ENCODE results near the gene COBL. TPM values are rescaled to one million over a fixed set of nuclear protein-coding genes. Genes with fewer than 3 reads are reported as not detected.

Gene COBL
- polyA plus RNA-seq, 1 donor: 117 TPM

GRCh38 chr7:51080622-51081269 is 235.9 kb downstream of the COBL start:
- no peak for DNase-seq (ENCODE audit: low read depth)

GRCh38 chr7:51080216-51080615 is 236.4 kb downstream of the COBL start:
- DNase-seq (ENCODE audit: low read depth): no peak

GRCh38 chr7:51079494-51079893 is 237.1 kb downstream of the COBL start:
- DNase-seq (ENCODE audit: low read depth): no peak

GRCh38 chr7:51078653-51079052 is 238.0 kb downstream of the COBL start:
- DNase-seq (ENCODE audit: low read depth): no peak

GRCh38 chr7:51077987-51078370 is 238.6 kb downstream of the COBL start:
- DNase-seq (ENCODE audit: low read depth): no peak

GRCh38 chr7:51077316-51077986 is 239.2 kb downstream of the COBL start:
- no peak for DNase-seq (ENCODE audit: low read depth)

GRCh38 chr7:51075681-51076580 is 240.7 kb downstream of the COBL start:
- DNase-seq (ENCODE audit: low read depth): no peak

GRCh38 chr7:51073171-51073570 is 243.4 kb downstream of the COBL start:
- no peak for DNase-seq (ENCODE audit: low read depth)

- no peak for DNase-seq (ENCODE audit: low read depth)
Observed at GRCh38 chr7:51072281-51072680, 244.3 kb downstream of the COBL start.

- no peak for DNase-seq (ENCODE audit: low read depth)
Observed at GRCh38 chr7:51071427-51071826, 245.2 kb downstream of the COBL start.

- DNase-seq (ENCODE audit: low read depth): no peak
Observed at GRCh38 chr7:51070151-51070550, 246.5 kb downstream of the COBL start.

- DNase-seq (ENCODE audit: low read depth): no peak
Observed at GRCh38 chr7:51069411-51070083, 247.1 kb downstream of the COBL start.

- DNase-seq (ENCODE audit: low read depth): no peak
Observed at GRCh38 chr7:51068401-51068800, 248.2 kb downstream of the COBL start.

GRCh38 chr7:51067757-51068156 is 248.9 kb downstream of the COBL start:
- DNase-seq (ENCODE audit: low read depth): peak; percentile 46

GRCh38 chr7:51067258-51067657 is 249.4 kb downstream of the COBL start:
- DNase-seq (ENCODE audit: low read depth): no peak

GRCh38 chr7:51066405-51066882 is 250.2 kb downstream of the COBL start:
- DNase-seq (ENCODE audit: low read depth): no peak

- no peak for DNase-seq (ENCODE audit: low read depth)
Observed at GRCh38 chr7:51065766-51066165, 250.8 kb downstream of the COBL start.

- no peak for DNase-seq (ENCODE audit: low read depth)
Observed at GRCh38 chr7:51064688-51065087, 251.9 kb downstream of the COBL start.

- no peak for DNase-seq (ENCODE audit: low read depth)
Observed at GRCh38 chr7:51062222-51062987, 254.2 kb downstream of the COBL start.

GRCh38 chr7:51060536-51060935 is 256.1 kb downstream of the COBL start:
- DNase-seq (ENCODE audit: low read depth): no peak

- no peak for DNase-seq (ENCODE audit: low read depth)
Observed at GRCh38 chr7:51059504-51060142, 257.0 kb downstream of the COBL start.

Data from forelimb muscle (tissue), 1 donor.